ENCODE data around the gene HEATR9. TPM values are rescaled to one million over a fixed set of nuclear protein-coding genes. Genes with fewer than 3 reads are reported as not detected.

The HEATR9 gene
- total and polyA plus RNA-seq, 2 of the 13 experiments (the other 11 are each of a cell fraction or from before 2014, with no cell fraction given), result not detected

GRCh38 chr17:35889818-35890773 lies 21.4 kb upstream of the HEATR9 start (continued):
- TF ChIP-seq ZNF142 (CRISPR knock-in tag; IDR thresholded peaks at IDR 0.05), result no peak
- no peak for TF ChIP-seq ZNF264 (CRISPR knock-in tag; IDR thresholded peaks at IDR 0.05)
- no peak for TF ChIP-seq MIER2 (CRISPR knock-in tag; IDR thresholded peaks at IDR 0.05)
- TF ChIP-seq ZNF333 (CRISPR knock-in tag; IDR thresholded peaks at IDR 0.05; ENCODE audit: borderline replicate concordance), result no peak
- no peak for TF ChIP-seq MYNN (CRISPR knock-in tag; IDR thresholded peaks at IDR 0.05; ENCODE audit: low read depth)
- TF ChIP-seq FOXJ3 (CRISPR knock-in tag; IDR thresholded peaks at IDR 0.05; ENCODE audit: borderline replicate concordance), result no peak
- TF ChIP-seq ZNF503 (CRISPR knock-in tag; IDR thresholded peaks at IDR 0.05), result no peak
- TF ChIP-seq ZNF570 (CRISPR knock-in tag; IDR thresholded peaks at IDR 0.05; ENCODE audit: borderline replicate concordance), result no peak
- no peak for TF ChIP-seq GATAD2A (CRISPR knock-in tag; IDR thresholded peaks at IDR 0.05)

Measured in HepG2 (cell line).